Ureter (tissue), 1 donor: Measurements from ENCODE around the gene ANKS1A. TPM values are rescaled to one million over a fixed set of nuclear protein-coding genes. Genes with fewer than 3 reads are reported as not detected.
"Not testable (repeated sequence)": the region's sequence is repeated elsewhere in the genome, so short reads cannot be mapped to it uniquely, and the experiment has no call there.

ENCODE experiments used
- DNase-seq: peaks from one replicate; pipeline ENCODE4 v3.0.0-alpha.2; 2020; ENCODE audit warnings: low spot score
- total RNA-seq: library from RNA; stranded (reverse); gene quantifications from one replicate; pipeline ENCODE4 v1.2.4, GENCODE V29; 2023
- donor health status: DM: yes; HTN: yes; CAD: no.

ANKS1A gene
- total RNA-seq, 1 donor from 2014 or later, result 36.0 TPM

GRCh38 chr6:35085359-35086281, 196.6 kb downstream of the ANKS1A start:
- DNase-seq, result peak; percentile 35

GRCh38 chr6:35086282-35086632, 197.2 kb downstream of the ANKS1A start:
- DNase-seq, result no peak

DNA sequence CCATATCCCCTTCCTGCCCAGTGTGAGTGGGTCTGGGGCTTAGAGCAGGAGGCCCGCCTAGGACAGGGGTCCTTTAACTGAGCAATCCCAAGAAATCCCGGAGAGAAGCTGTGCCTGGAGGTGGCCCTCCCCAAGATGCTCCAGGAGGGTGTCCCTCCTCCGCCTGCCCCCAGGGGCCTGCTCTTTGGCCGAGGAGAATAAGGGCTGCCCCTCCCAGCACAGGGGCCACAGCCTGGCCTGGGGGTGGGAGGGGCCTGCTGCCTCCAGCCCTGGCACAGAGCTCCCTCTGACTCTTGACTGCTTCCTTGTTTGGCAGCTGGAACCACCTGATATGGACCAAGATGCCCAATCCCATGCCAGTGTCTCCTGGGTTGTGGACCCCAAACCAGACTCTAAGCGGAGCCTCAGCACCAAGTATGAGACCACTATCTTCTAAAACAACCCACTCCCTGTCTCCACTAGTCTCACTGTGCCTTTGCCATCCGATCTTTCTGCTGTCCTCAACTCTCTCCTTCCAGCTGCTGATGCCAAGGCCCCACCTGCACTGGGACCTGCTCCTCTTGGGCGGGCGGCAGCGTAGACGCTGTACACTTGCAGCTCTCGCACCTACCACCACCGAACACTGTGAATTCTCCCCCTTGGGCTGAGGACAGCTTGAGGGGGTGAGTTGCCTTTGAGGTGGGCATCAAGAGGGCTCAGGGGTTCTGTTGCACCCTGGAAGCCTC, 197.7 kb downstream of the ANKS1A start:
- peak; percentile 36 for DNase-seq

DNA sequence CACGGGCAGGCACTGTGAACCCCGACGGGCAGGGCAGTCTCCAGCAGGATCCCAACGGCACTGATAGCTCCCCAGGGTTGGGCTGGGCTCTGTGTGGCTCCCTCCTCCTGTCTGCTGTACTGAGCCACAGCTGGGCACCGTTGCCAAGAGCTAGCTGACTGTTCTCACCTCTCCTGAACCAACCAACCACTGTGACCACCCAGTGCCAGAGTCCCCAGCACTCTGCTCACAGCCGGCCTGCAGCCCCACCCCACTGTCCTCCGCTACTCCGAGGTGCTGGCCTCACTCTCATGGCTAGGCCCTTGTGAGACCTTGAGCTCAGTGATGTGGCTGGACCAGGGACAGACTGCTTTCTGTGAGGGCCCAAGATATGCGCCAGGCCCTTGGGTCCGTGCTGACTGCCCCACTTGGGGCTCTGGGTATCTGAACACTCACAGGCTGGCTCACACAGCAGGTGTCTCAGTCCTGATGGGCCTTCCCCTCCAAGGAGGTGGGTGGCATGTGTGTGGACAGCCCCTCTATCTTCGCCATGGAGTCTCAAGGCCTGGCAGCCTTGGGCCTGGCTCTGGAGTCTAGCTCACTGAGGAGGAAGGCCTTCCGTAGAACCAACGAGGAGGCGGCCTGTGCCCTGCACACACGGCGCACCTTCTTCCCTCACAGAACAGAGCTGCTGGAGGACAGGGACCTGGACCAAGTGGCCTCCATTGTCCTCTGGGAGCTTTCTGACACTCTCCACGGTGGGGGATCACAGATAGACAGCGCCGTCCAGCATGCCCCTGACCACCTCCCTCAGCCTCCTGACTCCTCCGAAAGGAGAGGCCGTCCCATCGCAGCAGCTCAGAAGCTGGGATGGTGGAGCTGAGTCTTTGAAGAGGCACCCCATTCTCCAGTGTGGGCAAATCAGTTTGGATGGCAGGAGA, 198.6 kb downstream of the ANKS1A start:
- peak; percentile 37 for DNase-seq

- DNase-seq, result peak; percentile 39
Observed at GRCh38 chr6:35088281-35089215, 199.5 kb downstream of the ANKS1A start.

GRCh38 chr6:35089216-35089934, 200.3 kb downstream of the ANKS1A start:
- DNase-seq, result peak; percentile 30

DNA sequence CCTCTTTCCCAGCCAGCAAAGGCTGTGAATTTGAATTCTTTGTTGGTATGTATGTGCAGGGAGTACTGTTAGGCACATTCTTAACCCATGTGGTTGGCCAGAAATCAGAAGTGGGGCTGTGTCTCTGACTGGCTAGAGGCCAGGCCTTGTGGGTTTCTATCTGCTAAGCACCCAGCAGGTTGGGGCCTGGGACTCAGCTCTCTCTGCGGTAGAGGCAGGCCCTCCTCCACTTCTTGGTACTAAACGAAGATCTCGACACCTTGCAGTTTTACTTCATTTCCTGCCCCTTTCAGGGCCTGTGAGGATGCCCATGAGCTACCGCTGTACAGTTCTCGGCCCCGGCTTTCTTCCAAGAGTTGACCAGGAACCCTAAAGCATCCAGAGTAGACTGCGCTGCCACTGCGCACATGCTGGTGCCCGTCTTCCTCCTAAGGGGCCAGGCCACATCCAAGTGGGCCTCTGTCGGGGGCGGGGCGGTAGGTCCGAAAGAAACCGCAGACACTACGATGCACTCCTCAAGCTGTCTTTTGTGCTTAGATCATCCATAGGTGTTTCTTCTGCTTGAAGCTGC, 201.0 kb downstream of the ANKS1A start:
- peak; percentile 37 for DNase-seq

- DNase-seq, result no peak
Observed at GRCh38 chr6:35090734-35091133, 201.7 kb downstream of the ANKS1A start.

DNA sequence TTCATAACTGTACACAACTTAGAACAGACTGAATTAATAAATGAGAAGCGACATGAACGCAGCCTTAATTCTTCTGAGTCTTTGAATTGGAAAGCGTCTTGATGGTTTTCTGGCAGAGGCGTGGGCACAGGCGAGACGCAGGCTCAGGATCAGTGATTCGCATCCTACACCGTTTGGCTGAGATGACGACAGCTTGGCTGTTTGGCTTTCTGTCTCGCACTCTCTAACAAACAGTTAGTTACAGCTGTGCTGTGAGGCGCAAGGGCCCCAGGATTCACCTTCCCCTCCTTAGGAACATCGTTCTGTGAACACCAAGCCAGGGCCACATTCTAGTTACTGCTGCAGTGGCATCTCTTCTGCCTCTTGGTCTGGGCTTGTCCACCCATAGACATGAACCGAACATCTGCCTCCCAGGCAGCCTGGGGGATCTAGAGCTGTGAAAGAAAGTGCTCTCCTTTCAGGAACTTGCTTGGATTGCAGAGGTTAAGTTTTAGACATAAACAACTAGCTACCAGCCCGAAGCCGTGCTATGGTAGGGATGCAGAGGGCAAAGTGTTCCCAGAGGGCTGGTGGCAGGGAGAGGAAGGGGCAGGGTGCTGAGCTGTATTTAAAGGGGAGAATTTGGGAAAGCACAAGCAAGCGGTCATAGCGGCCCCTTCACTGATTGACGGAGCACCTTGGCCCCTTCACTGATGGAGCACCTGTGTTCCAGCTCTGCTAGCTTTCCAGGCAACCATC, 202.5 kb downstream of the ANKS1A start:
- DNase-seq, result peak; percentile 32

DNA sequence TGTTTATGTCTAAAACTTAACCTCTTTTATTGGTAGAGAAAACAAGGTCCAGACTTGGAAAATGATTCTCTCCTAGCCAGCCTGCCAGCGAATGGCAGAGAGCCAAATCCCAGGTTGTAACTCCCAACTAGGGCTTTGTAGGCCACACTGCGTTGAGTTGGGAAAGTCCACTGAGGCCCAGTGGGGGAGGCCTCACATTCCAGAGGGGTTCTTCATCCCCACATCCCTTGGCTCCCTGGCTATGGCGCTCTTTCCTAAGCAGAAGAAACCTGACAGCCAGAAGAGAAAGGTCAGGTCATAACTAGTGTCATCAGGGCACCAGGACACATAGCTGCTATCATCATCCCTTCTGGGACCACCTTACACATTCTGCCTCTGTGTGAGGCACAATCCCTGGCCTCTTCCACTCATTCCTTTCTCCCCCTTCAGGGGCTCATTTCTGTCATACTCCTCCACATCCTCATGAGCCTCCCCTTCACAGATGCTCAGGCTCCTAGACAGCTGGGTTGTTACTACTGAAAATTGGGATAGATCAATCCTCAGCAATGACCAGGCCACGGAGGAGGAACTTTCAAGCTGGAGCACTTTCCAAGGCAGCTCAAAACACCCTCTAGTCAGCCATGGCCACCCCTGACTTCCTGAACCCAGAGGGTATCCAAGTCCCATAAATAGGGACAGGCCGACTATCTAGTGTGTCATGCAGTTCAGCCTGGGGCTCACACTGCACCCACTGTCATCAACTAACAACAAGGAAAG, 203.5 kb downstream of the ANKS1A start:
- no peak for DNase-seq

GRCh38 chr6:35093118-35093445, 204.0 kb downstream of the ANKS1A start:
- no peak for DNase-seq

- DNase-seq, result no peak
Observed at GRCh38 chr6:35093783-35094182, 204.7 kb downstream of the ANKS1A start.

DNA sequence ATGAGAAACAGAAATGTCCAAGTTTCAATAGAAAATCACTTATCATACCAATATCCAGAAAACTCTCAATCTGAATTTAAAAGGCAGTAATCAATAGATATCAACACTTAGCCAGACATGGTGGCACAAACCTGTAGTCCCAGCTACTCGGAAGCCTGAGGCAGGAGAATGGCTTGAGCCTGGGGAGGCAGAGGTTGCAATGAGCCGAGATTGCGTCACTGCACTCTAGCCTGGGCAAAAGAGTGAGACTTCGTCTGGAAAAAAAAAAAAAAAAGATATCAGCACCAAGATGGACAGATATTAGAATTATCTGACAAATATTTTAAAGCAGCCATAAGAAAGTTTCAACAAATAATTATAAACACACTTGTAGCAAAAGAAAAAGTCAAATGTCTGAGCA, 205.1 kb downstream of the ANKS1A start:
- no peak for DNase-seq

DNA sequence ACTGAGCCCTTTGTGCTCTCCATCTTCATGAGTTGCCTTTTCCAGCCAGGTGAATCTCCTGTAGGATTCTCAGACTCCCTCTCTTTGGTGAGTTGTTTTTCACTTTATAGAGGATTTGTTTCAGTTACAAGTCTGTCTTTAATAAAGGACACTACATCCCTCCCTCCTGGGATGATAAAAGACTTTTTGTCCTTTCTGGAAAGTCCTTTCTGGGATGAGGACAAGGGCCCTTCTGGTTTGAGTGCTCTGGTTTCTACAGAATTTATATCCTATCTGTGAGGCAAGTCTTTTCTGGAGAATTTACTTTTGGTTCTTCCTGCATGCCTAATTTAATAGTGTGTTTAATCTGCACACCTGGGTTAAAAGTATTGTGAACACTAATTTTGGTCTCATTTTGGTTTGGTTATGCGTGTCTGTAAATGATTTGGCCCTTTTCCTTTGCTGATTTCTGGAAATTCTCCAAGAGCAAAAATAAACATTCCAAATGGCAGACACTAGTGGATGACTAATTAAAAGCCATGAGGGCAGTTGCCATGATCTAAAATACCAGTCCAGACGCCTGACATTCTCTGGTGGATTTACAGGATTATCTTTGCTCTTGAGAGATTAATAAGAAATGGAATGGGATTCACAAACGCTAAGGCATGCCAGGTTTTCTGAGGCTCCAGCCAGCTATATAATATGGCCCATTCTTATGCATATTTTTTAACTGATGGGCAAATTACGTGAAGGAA, 207.2 kb downstream of the ANKS1A start:
- no peak for DNase-seq

DNA sequence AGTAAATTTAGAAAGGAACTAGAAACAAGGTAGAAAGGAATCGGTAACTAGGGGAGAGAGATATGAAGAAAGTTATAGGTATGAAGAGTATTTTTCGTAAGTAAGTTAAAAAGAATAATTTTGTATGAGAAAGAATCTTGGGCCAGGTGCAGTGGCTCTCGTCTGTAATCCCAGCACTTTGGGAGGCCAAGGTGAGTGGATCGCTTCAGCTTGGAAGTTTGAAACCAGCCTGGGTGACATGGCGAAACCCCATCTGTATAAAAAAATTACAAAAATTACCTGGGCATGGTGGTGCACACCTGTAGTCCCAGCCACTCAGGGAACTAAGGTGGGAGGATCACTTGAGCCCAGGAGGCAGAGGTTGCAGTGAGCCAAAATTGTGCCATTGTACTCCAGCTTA, 210.1 kb downstream of the ANKS1A start:
- DNase-seq, result no peak

DNA sequence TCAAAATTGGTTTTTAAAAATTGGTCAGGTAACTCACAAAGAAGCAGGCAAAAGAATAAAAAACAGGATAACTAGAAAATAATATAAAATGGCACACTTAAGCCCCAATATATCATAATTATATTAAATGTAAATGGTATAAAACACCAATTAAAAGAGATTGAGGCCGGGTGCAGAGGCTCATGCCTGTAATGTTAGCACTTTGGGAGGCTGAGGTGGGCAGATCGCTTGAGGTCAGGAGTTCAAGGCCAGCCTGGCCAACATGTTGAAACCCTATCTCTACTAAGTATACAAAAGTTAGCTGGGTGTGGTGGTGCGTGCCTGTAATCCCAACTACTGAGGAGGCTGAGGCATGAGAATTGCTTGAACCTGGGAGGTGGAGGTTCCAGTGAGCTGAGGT, 216.0 kb downstream of the ANKS1A start:
- DNase-seq, result no peak

DNA sequence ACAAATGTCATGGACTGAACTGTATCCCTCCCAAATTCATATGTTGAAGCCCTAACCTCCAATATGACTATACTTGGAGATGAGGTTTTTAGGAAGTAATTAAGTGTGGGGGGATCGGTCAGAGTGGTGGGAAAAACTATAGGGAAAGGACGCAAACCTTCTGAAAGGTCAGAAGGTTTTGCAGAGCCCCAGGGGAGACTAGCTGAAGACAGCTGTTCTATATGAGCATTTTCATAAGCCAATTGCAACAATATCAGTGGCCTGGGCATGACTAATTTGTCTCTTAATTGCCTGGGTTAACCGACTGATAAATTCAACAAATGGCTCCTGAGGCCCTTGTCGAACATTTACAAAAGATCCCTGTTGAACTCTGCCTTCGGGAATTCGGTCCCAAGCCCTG, 217.0 kb downstream of the ANKS1A start:
- DNase-seq, result not testable (repeated sequence)

DNA sequence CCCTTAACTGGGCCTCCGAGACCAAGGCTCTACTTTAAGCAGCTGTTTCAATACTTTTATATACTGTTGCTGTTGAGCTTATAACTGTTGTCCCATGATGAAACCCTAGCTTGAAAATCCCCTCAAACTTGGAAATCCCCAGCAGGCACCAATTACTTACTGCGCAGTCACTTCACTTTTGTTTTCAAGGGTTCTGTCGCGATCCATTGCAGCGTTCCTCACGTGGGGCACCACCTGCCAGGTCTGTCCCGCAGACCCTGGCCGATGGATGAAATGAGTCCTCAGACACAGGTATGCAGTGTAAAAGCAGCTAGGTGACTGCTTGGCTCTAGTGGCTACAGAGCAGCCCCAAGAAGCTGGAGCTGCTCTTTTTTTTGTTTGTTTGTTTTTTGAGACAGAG, 218.2 kb downstream of the ANKS1A start:
- DNase-seq, result not testable (repeated sequence)
